Osteocyte (in vitro differentiated cells): Measurements from ENCODE around the gene CGB5. TPM values are rescaled to one million over a fixed set of nuclear protein-coding genes. Genes with fewer than 3 reads are reported as not detected.
"Not testable (repeated sequence)": the region's sequence is repeated elsewhere in the genome, so short reads cannot be mapped to it uniquely, and the experiment has no call there.

Experiments used
- DNase-seq: peaks from one replicate; pipeline ENCODE4 v3.0.0; 2021; ENCODE audit warnings: mixed read lengths; ENCODE audit not compliant: unreplicated experiment; ENCODE audit errors: extremely low spot score
- H3K27ac Mint-ChIP-seq: one replicate; pipeline ENCODE4 v1.8.0; 2021; ENCODE audit warnings: mild to moderate bottlenecking, mixed read lengths; ENCODE audit not compliant: unreplicated experiment
- H3K27me3 Mint-ChIP-seq: one replicate; pipeline ENCODE4 v1.8.0; 2021; ENCODE audit warnings: mixed read lengths; ENCODE audit not compliant: unreplicated experiment
- H3K36me3 Mint-ChIP-seq: one replicate; pipeline ENCODE4 v1.8.0; 2021; ENCODE audit warnings: mixed read lengths; ENCODE audit not compliant: unreplicated experiment
- H3K4me1 Mint-ChIP-seq: one replicate; pipeline ENCODE4 v1.8.0; 2021; ENCODE audit warnings: mixed read lengths; ENCODE audit not compliant: unreplicated experiment
- H3K4me3 Mint-ChIP-seq: one replicate; pipeline ENCODE4 v1.8.0; 2021; ENCODE audit warnings: mild to moderate bottlenecking, moderate library complexity, mixed read lengths; ENCODE audit not compliant: unreplicated experiment
- H3K9me3 Mint-ChIP-seq: one replicate; pipeline ENCODE4 v1.8.0; 2021; ENCODE audit warnings: mixed read lengths; ENCODE audit not compliant: unreplicated experiment
- total RNA-seq: library from RNA; stranded (reverse); gene quantifications from 2 replicates; pipeline ENCODE4 v1.2.1, GENCODE V29; 2021
- TF ChIP-seq, protein P1 (sequence below): fragments of 200-600 bp; sonication (generic); IDR thresholded peaks from 2 replicates; pipeline ENCODE4 v1.5.0; 2021; ENCODE audit warnings: antibody characterized with exemption, mild to moderate bottlenecking, moderate library complexity

Gene CGB5
- total RNA-seq, 1 donor from 2014 or later = not detected

DNA sequence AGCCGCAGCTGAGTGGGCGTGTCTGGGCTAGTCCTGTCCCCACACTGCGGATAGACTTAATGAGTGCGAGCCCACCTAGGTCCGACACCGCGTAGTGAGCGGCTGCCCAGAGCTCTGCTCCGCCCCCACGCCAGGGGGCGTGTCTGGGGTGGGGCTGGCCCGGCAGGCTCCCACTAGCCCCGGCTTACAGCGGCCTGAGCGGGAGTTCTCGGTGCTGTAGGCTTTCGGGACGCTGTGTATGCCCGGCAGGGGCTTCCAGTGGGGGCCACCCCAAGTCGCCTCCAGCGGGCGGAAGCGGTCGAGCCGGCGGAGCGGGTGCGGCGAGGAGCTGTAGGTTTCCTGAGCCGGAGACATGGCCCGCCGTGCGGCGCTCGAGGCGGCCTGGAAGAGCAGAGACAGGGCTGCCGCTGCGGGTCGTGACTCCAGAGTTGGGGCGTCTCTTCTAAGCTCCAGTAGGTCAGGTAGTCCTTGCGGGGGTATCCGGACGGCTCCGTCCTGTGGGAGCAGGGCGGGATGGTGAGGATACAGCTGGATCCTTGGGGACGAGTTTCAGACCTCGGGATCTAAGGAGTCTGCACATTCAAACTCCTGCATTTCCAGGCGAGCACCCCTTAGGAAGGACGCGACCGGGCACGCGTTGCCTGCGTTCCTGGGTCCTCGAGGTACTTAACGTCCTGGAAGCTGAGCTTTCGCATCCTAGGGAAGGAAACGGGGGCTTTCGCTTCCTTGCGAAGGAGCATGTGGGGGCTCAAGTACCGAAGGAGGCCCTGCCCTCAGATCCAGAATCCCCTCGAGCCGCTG lies 12.7 kb downstream of the CGB5 start:
- TF ChIP-seq, protein P1, sequence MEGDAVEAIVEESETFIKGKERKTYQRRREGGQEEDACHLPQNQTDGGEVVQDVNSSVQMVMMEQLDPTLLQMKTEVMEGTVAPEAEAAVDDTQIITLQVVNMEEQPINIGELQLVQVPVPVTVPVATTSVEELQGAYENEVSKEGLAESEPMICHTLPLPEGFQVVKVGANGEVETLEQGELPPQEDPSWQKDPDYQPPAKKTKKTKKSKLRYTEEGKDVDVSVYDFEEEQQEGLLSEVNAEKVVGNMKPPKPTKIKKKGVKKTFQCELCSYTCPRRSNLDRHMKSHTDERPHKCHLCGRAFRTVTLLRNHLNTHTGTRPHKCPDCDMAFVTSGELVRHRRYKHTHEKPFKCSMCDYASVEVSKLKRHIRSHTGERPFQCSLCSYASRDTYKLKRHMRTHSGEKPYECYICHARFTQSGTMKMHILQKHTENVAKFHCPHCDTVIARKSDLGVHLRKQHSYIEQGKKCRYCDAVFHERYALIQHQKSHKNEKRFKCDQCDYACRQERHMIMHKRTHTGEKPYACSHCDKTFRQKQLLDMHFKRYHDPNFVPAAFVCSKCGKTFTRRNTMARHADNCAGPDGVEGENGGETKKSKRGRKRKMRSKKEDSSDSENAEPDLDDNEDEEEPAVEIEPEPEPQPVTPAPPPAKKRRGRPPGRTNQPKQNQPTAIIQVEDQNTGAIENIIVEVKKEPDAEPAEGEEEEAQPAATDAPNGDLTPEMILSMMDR = peak; percentile 56
- Mint-ChIP-seq H3K36me3 (no peaks in the 10 kb centered on the region), H3K4me1 (peaks cover 15% of the 10 kb centered on the region), H3K27ac (no peak overlapping the region), H3K27me3 (peaks cover 6% of the 10 kb centered on the region), H3K9me3 (no peaks in the 10 kb centered on the region), H3K4me3 (peak overlapping the region; percentile 74)
- DNase-seq = no peak

DNA sequence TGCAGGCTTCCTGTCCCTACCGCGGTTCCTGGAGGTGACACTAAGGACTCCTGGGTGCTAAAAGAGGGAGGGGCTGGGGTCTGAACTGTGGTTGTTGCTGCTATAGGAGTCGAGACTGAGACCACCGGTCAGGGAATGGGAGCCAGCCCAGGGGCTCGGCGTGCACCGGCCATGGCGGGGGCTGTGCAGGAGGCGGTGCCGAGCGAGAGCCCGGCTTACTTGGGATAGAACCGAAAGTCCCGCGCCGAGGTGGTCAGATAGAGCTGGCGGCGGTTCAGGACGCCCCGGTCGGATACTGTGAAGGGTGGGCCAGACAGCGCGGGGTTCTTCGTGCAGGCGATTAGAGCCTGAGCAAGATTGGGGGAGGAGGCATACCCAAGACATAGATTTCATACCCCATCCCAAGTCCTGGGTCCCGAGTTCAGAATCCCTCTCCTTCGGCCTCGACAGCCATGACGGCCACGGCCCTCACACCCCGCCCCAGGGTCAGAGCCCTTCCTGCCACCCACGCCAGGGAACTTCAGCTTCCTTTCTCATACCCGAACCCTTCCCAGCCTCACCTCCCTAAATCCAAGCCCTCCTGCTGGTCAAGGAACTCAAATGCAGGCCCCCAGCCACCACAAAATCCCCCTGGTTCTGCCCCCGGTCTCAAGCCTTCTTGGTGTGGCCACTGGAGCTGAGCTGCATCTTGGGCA lies 13.4 kb downstream of the CGB5 start:
- not testable (repeated sequence) for DNase-seq, H3K9me3 Mint-ChIP-seq, H3K36me3 Mint-ChIP-seq, H3K27me3 Mint-ChIP-seq, H3K27ac Mint-ChIP-seq
- Mint-ChIP-seq H3K4me1 (peaks cover 15% of the 10 kb centered on the region), H3K4me3 (peak overlapping the region; percentile 74)

DNA sequence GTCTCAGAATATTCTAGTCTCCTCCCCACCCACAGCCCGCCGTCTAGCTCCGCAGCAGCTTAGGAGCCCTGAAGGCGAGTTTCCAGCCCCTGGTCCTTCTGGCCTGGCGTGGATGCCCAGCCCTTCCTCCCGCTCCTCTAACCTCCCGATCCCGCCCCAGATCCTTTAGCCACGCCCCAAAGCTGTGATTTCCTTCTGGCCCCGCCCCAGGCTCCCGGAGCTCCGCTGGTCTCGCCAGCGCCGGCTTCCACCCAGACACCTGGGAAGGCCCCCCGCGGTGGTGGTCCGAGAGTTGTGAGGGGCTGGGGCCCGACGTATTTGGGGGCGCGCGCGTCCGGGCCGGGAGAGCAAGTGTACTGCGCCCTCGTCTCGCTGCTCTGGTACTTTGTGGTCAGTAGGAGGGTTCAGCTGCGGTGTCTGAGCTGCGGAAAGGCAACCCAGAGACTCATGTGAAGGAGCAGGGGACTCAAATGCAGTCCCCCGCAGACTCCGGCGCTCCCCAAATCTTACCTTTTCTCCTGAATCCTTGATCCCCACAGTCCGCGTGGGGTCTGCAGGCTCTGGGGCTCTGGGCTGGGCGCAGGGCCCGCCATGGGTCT lies 14.1 kb downstream of the CGB5 start, which contains the start of gene CGB7:
TSS of gene CGB7 (minus strand) at position 114 of the 599 bp plus-strand sequence. CDS start 2,374 bp downstream, outside the sequence.
- DNase-seq = no peak
- Mint-ChIP-seq H3K36me3 (no peaks in the 10 kb centered on the region), H3K4me1 (peaks cover 15% of the 10 kb centered on the region), H3K4me3 (peak within 1 kb of the TSS; percentile 74), H3K9me3 (no peaks in the 10 kb centered on the region), H3K27ac (no peak within 1 kb of the TSS), H3K27me3 (peaks cover 6% of the 10 kb centered on the region)
- TF ChIP-seq, protein P1 = no peak

DNA sequence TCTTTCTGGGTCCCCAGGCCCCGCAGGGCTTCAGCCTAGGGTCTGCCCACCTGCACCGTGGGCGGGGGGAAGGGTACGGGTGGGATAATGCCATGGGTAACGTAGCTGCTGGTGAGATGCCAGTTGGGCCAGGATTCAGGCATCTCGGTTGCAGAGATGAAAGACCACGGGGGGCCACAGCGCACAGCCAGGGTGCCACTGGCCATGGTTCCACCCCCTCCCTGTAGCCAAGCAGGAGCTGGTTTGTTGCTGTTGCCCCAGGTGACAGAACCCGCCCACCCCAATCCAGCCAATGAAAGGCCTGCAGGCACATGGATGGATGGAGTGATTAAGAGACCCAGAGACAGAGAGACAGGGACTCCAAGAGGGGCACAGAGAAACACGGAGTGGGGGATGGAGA lies 14.9 kb downstream of the CGB5 start:
- TF ChIP-seq, protein P1 = no peak
- Mint-ChIP-seq H3K27me3 (peaks cover 6% of the 10 kb centered on the region), H3K4me1 (peaks cover 15% of the 10 kb centered on the region), H3K36me3 (no peaks in the 10 kb centered on the region), H3K27ac (no peak overlapping the region), H3K9me3 (no peaks in the 10 kb centered on the region), H3K4me3 (no peak overlapping the region)
- DNase-seq = no peak

DNA sequence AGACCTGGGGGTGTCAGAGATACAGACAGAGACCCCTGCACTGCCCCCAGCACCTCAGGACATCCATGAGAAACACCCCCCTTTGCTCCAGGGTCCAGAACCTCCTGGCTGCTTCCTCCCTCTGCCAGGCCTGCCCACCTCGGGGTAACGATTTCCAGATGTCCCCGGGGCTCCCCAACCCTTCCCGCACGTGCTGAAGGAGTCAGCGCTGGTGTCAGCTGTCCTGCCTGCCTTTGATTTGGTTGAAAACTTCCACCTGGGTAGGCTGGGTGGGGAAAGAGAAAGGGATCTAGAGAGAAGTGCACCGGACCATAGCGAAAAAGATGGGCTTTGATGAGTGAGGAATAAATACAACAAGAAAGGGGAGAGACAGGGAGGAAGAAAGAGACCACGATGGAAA lies 15.4 kb downstream of the CGB5 start:
- Mint-ChIP-seq H3K27ac (no peak overlapping the region), H3K4me3 (no peak overlapping the region), H3K4me1 (peaks cover 15% of the 10 kb centered on the region), H3K9me3 (no peaks in the 10 kb centered on the region), H3K27me3 (peaks cover 6% of the 10 kb centered on the region), H3K36me3 (no peaks in the 10 kb centered on the region)
- DNase-seq = no peak
- TF ChIP-seq, protein P1 = no peak
